Muscle of leg (tissue), 16 donors: ENCODE results near the gene MSANTD3. TPM values are rescaled to one million over a fixed set of nuclear protein-coding genes. Genes with fewer than 3 reads are reported as not detected.
"Not testable (repeated sequence)": the region's sequence is repeated elsewhere in the genome, so short reads cannot be mapped to it uniquely, and the experiment has no call there.

ENCODE experiments used
- DNase-seq: peaks from one replicate; pipeline ENCODE4 v3.0.0; 2013
- H3K27ac ChIP-seq: one replicate; pipeline ENCODE4 v1.5.1; 2013; ENCODE audit warnings: mild to moderate bottlenecking, low read length, control low read depth
- H3K27me3 ChIP-seq: one replicate; pipeline ENCODE4 v1.6.1; 2013; ENCODE audit warnings: low read length; ENCODE audit not compliant: control insufficient read depth, insufficient read depth
- H3K36me3 ChIP-seq: one replicate; pipeline ENCODE4 v1.6.1; 2013; ENCODE audit warnings: low read length; ENCODE audit not compliant: control insufficient read depth, insufficient read depth
- H3K4me1 ChIP-seq: one replicate; pipeline ENCODE4 v1.6.1; 2013; ENCODE audit warnings: low read length; ENCODE audit not compliant: control insufficient read depth, insufficient read depth
- H3K4me3 ChIP-seq: one replicate; pipeline ENCODE4 v1.5.1; 2013; ENCODE audit warnings: low read length, control low read depth
- H3K9me3 ChIP-seq: replicated peaks from 2 replicates; pipeline ENCODE4 v1.6.1; 2013; ENCODE audit warnings: low read depth, low read length; ENCODE audit not compliant: control insufficient read depth
- WGBS: methylation state at CpG from one replicate; pipeline ENCODE4 v1.1.5; 2013; ENCODE audit warnings: missing lambda C conversion rate; ENCODE audit not compliant: insufficient coverage; 5-methylcytosine and 5-hydroxymethylcytosine counted together
- long read RNA-seq, 11 donors: transcript quantifications; one replicate each; lab custom pipeline, GENCODE V29; 2026
- polyA plus RNA-seq, 8 donors: library from polyadenylated mRNA; unstranded; fragments of 120-200 nt; gene quantifications; one replicate each; pipeline versions ENCODE4 v1.2.1 to v1.2.3, GENCODE V29; 2013; ENCODE audit warnings: inconsistent platforms in 1 of 8, low replicate concordance in 1 of 8; ENCODE audit not compliant: insufficient read length in 8 of 8, insufficient read depth in 1 of 8
- total RNA-seq: library from RNA; stranded (reverse); fragments of 120-200 nt; gene quantifications from one replicate; pipeline ENCODE4 v1.2.4, GENCODE V29; 2013

Gene MSANTD3
- total RNA-seq (14.9 TPM), polyA plus RNA-seq (10 to 100 TPM; 13.1 to 17.0 (median 15.7) TPM)
- long read RNA-seq, donor 1, partial matches to known transcripts = 5 of 9 reads
- long read RNA-seq, donor 1, other reads (novel, unspliced or antisense) = 0 of 9 reads
- long read RNA-seq, donor 2 = 0 reads
- long read RNA-seq, donor 3, transcript MSANTD3-203 (3 exons, 1,362 nt) = major isoform, 8 of 16 reads
- long read RNA-seq, donor 3, partial matches to known transcripts = 6 of 16 reads
- long read RNA-seq, donor 3, other reads (novel, unspliced or antisense) = 0 of 16 reads
- long read RNA-seq, donor 4, partial matches to known transcripts = 0 of 4 reads
- long read RNA-seq, donor 4, other reads (novel, unspliced or antisense) = 0 of 4 reads
- long read RNA-seq, donor 5, transcript MSANTD3-203 (3 exons, 1,362 nt) = major isoform, 7 of 43 reads
- long read RNA-seq, donor 5, partial matches to known transcripts = 35 of 43 reads
- long read RNA-seq, donor 5, other reads (novel, unspliced or antisense) = 0 of 43 reads
- long read RNA-seq, donor 6, transcript MSANTD3-203 (3 exons, 1,362 nt) = major isoform, 18 of 37 reads
- long read RNA-seq, donor 6, partial matches to known transcripts = 19 of 37 reads
- long read RNA-seq, donor 6, other reads (novel, unspliced or antisense) = 0 of 37 reads
- long read RNA-seq, donor 7, partial matches to known transcripts = 7 of 11 reads
- long read RNA-seq, donor 7, other reads (novel, unspliced or antisense) = 0 of 11 reads
- long read RNA-seq, donor 8, partial matches to known transcripts = 0 of 5 reads
- long read RNA-seq, donor 8, other reads (novel, unspliced or antisense) = 0 of 5 reads
- long read RNA-seq, donor 9, transcript MSANTD3-203 (3 exons, 1,362 nt) = major isoform, 6 of 22 reads
- long read RNA-seq, donor 9, partial matches to known transcripts = 14 of 22 reads
- long read RNA-seq, donor 9, other reads (novel, unspliced or antisense) = 0 of 22 reads
- long read RNA-seq, donor 10, transcript MSANTD3-203 (3 exons, 1,362 nt) = major isoform, 9 of 17 reads
- long read RNA-seq, donor 10, partial matches to known transcripts = 5 of 17 reads
- long read RNA-seq, donor 10, other reads (novel, unspliced or antisense) = 0 of 17 reads
- long read RNA-seq, donor 11, transcript MSANTD3-203 (3 exons, 1,362 nt) = major isoform, 5 of 12 reads
- long read RNA-seq, donor 11, partial matches to known transcripts = 6 of 12 reads
- long read RNA-seq, donor 11, other reads (novel, unspliced or antisense) = 0 of 12 reads

- peak within 1 kb of the TSS; percentile 84 for H3K27ac ChIP-seq
- no peaks in the 10 kb centered on the region for H3K36me3 ChIP-seq
- no peaks in the 10 kb centered on the region for H3K9me3 ChIP-seq
- H3K4me1 ChIP-seq = peaks cover 16% of the 10 kb centered on the region
- peak; percentile 81 for DNase-seq
- no peaks in the 10 kb centered on the region for H3K27me3 ChIP-seq
- H3K4me3 ChIP-seq = peak within 1 kb of the TSS; percentile 79
- under 1% methylated on average over 73 of the region's 80 CpGs for WGBS
Observed at GRCh38 chr9:100426530-100427365, at the start of gene MSANTD3. TSS of gene MSANTD3 (plus strand) at chr9:100427143. CDS start at chr9:100441939, 14,796 bp downstream.

DNA sequence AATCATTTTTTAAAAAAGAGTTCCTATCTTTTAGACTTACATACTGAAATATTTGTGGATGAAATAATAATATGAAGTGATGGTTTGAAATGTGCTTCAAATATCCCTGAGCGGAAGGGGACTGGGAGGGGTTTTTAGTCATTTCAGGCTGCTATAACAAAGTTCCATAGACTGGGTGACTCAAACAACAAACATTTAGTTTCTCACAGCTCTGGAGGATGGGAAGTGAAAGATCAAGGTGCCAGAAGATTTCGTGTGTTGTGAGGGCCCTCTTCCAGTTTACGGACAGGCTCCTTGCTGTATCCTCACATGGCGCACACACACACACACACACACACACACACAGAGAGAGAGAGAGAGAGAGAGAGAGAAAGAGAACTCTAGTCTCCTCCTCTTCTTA, 47.1 kb upstream of the MSANTD3 start:
- WGBS = no CpG with 5 or more reads among the region's 4 CpGs
- DNase-seq = peak; percentile 4
- Histone ChIP-seq H3K27me3 (no peaks in the 10 kb centered on the region), H3K4me1 (no peaks in the 10 kb centered on the region), H3K27ac (no peak overlapping the region), H3K36me3 (no peaks in the 10 kb centered on the region), H3K9me3 (no peaks in the 10 kb centered on the region), H3K4me3 (no peak overlapping the region)

GRCh38 chr9:100392989-100393388, 34.0 kb upstream of the MSANTD3 start:
- 97% methylated on average over 13 of the region's 21 CpGs for WGBS
- H3K4me3 ChIP-seq, H3K27me3 ChIP-seq, H3K4me1 ChIP-seq, H3K36me3 ChIP-seq, H3K9me3 ChIP-seq, DNase-seq, H3K27ac ChIP-seq: not testable (repeated sequence)

DNA sequence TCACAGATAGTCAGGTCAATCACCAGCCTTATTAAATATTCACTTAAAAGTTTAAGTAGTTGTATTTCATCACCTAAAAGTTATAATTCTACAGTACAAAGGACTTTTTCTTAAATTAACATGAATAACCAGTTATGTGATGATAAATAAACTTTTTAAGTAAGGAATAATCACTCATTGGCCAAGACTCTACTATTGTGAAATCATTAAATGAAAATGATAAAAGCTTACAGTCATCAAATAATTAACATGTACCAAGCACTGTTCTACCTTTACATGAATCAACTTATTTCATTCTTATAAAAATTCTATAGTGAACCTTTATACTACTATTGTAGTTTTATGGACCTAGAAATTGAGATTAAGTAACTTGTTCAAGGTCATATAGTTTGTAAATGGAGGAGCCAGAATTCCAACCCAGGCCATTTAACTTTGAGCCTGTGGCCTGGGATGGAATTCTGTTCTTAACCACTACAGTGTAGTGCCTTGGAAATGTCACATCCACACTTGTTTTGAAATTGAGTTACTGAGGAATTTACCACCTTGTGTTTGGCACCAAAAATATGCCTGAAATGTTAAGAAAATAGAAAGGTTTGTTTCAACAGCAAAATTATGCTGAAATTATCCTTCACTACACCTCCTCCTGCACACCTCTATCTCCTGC, 32.8 kb upstream of the MSANTD3 start:
- Histone ChIP-seq H3K4me3 (no peak overlapping the region), H3K27ac (no peak overlapping the region), H3K4me1 (no peaks in the 10 kb centered on the region), H3K27me3 (no peaks in the 10 kb centered on the region), H3K36me3 (no peaks in the 10 kb centered on the region), H3K9me3 (no peaks in the 10 kb centered on the region)
- DNase-seq = no peak

DNA sequence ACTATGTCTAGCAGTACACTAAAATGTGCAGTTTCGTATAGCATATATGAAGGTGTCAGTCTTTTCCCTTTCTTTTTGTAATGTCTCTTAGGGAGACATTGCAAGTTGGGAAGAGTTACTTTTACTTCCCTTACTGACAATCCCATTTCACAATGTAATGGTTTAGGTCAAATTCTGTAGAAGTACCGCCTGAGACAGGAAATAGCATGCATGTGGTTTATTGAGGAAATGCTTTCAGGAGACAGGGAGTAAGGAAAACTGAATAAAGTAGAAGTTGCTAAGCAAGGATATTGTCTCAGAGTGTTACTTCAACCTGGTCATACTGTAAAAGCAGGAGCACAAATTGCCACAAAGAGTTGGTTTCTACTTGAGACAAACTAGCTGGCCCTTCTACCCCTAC, 32.1 kb upstream of the MSANTD3 start:
- no peaks in the 10 kb centered on the region for H3K27me3 ChIP-seq
- H3K4me3 ChIP-seq = no peak overlapping the region
- no peaks in the 10 kb centered on the region for H3K36me3 ChIP-seq
- H3K4me1 ChIP-seq = no peaks in the 10 kb centered on the region
- no CpG with 5 or more reads among the region's 2 CpGs for WGBS
- H3K9me3 ChIP-seq = no peaks in the 10 kb centered on the region
- DNase-seq = peak; percentile 17
- H3K27ac ChIP-seq = no peak overlapping the region

GRCh38 chr9:100396769-100397168, 30.2 kb upstream of the MSANTD3 start:
- no peaks in the 10 kb centered on the region for H3K9me3 ChIP-seq
- H3K4me3 ChIP-seq = no peak overlapping the region
- H3K36me3 ChIP-seq = no peaks in the 10 kb centered on the region
- no peak overlapping the region for H3K27ac ChIP-seq
- H3K27me3 ChIP-seq = no peaks in the 10 kb centered on the region
- DNase-seq = no peak
- H3K4me1 ChIP-seq = no peaks in the 10 kb centered on the region
- no CpG with 5 or more reads among the region's 9 CpGs for WGBS

GRCh38 chr9:100397529-100398266, 29.2 kb upstream of the MSANTD3 start:
- H3K27ac ChIP-seq = no peak overlapping the region
- no peak overlapping the region for H3K4me3 ChIP-seq
- WGBS = no CpG with 5 or more reads among the region's 3 CpGs
- DNase-seq = no peak
- H3K9me3 ChIP-seq = no peaks in the 10 kb centered on the region
- no peaks in the 10 kb centered on the region for H3K27me3 ChIP-seq
- no peaks in the 10 kb centered on the region for H3K4me1 ChIP-seq
- no peaks in the 10 kb centered on the region for H3K36me3 ChIP-seq

DNA sequence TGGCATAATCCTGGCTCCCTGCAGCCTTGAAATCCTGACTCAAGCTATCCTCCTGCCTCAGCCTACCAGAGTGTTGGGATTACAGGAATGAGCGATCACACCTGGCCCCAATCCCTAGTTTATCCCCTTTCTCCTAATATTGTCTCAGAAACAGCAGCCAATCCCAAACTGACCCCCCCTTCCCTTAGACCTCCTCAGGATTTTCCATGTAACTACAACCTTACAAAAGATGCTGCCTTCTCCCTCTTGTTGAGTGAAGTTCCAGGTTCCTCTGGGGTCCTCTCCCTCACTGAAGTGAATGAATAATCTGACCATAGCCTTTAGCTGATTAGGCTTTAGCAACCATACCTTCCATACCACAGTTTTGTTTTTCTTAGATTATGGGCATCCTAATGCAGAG, 25.9 kb upstream of the MSANTD3 start:
- H3K9me3 ChIP-seq = no peaks in the 10 kb centered on the region
- no peak for DNase-seq
- WGBS = 86% methylated on average over 1 of the region's 1 CpG
- H3K27ac ChIP-seq = no peak overlapping the region
- H3K27me3 ChIP-seq = no peaks in the 10 kb centered on the region
- H3K4me3 ChIP-seq = no peak overlapping the region
- no peaks in the 10 kb centered on the region for H3K4me1 ChIP-seq
- H3K36me3 ChIP-seq = no peaks in the 10 kb centered on the region
